Parathyroid adenoma (tissue), 2 donors: ENCODE results near the gene INTS3.
"Not testable (repeated sequence)": the region's sequence is repeated elsewhere in the genome, so short reads cannot be mapped to it uniquely, and the experiment has no call there.

Source experiments
- H2AFZ ChIP-seq: fragments of 300-600 bp; sonication (generic); one replicate; pipeline ENCODE4 v1.7.0; 2017; ENCODE audit warnings: antibody characterized with exemption, mild to moderate bottlenecking
- H3K27ac ChIP-seq: fragments of 300-600 bp; sonication (generic); one replicate; pipeline ENCODE4 v1.7.0; 2017
- H3K27me3 ChIP-seq: fragments of 300-600 bp; sonication (generic); one replicate; pipeline ENCODE4 v1.7.0; 2017; ENCODE audit warnings: low read length; ENCODE audit not compliant: control insufficient read depth, insufficient read depth
- H3K36me3 ChIP-seq: fragments of 300-600 bp; sonication (generic); one replicate; pipeline ENCODE4 v1.7.0; 2017; ENCODE audit warnings: low read length; ENCODE audit not compliant: control insufficient read depth, insufficient read depth
- H3K4me1 ChIP-seq: fragments of 300-600 bp; sonication (generic); one replicate; pipeline ENCODE4 v1.7.0; 2017; ENCODE audit warnings: control low read depth
- H3K4me2 ChIP-seq: fragments of 300-600 bp; sonication (generic); one replicate; pipeline ENCODE4 v1.7.0; 2017; ENCODE audit warnings: low read length
- H3K4me3 ChIP-seq: fragments of 300-600 bp; sonication (generic); one replicate; pipeline ENCODE4 v1.7.0; 2017; ENCODE audit warnings: low read depth, low read length
- H3K79me2 ChIP-seq: fragments of 300-600 bp; sonication (generic); one replicate; pipeline ENCODE4 v1.7.0; 2017; ENCODE audit warnings: control low read depth
- H3K9ac ChIP-seq: fragments of 300-600 bp; sonication (generic); one replicate; pipeline ENCODE4 v1.7.0; 2017; ENCODE audit warnings: mild to moderate bottlenecking
- H3K9me3 ChIP-seq: fragments of 300-600 bp; sonication (generic); one replicate; pipeline ENCODE4 v1.7.0; 2017; ENCODE audit warnings: low read length; ENCODE audit not compliant: control insufficient read depth
- CTCF ChIP-seq: fragments of 300-600 bp; sonication (generic); IDR thresholded peaks from one replicate; pipeline ENCODE4 v1.7.0; 2017; ENCODE audit warnings: antibody characterized with exemption, mild to moderate bottlenecking
- donor health status: primary hyperparathyroidism.

Gene INTS3

GRCh38 chr1:153705484-153705883, 22.4 kb upstream of the INTS3 start:
- Histone ChIP-seq H3K9ac (no peak overlapping the region), H3K36me3 (no peaks in the 10 kb centered on the region), H3K79me2 (no peaks in the 10 kb centered on the region), H2AFZ (no peak overlapping the region), H3K27me3 (no peaks in the 10 kb centered on the region), H3K4me2 (no peak overlapping the region), H3K4me3 (no peak overlapping the region), H3K27ac (no peak overlapping the region), H3K4me1 (no peaks in the 10 kb centered on the region), H3K9me3 (no peaks in the 10 kb centered on the region)
- no peak for TF ChIP-seq CTCF

GRCh38 chr1:153711026-153711425, 16.8 kb upstream of the INTS3 start:
- H3K4me2 ChIP-seq, result no peak overlapping the region
- no peak for TF ChIP-seq CTCF
- H3K27ac ChIP-seq, result no peak overlapping the region
- H3K4me3 ChIP-seq, result no peak overlapping the region
- H3K9me3 ChIP-seq, result no peaks in the 10 kb centered on the region
- no peaks in the 10 kb centered on the region for H3K4me1 ChIP-seq
- H3K9ac ChIP-seq, result no peak overlapping the region
- no peaks in the 10 kb centered on the region for H3K79me2 ChIP-seq
- no peaks in the 10 kb centered on the region for H3K27me3 ChIP-seq
- no peak overlapping the region for H2AFZ ChIP-seq
- H3K36me3 ChIP-seq, result no peaks in the 10 kb centered on the region

- not testable (repeated sequence) for H2AFZ ChIP-seq, H3K4me1 ChIP-seq, H3K4me2 ChIP-seq, H3K36me3 ChIP-seq, H3K9me3 ChIP-seq, H3K4me3 ChIP-seq, H3K79me2 ChIP-seq, H3K27ac ChIP-seq, H3K27me3 ChIP-seq, H3K9ac ChIP-seq
Measured at GRCh38 chr1:153716211-153716610, 11.6 kb upstream of the INTS3 start.

- H2AFZ ChIP-seq, result no peak overlapping the region
- H3K4me3 ChIP-seq, result no peak overlapping the region
- H3K36me3 ChIP-seq, result no peaks in the 10 kb centered on the region
- H3K27ac ChIP-seq, result no peak overlapping the region
- no peak overlapping the region for H3K9ac ChIP-seq
- H3K4me1 ChIP-seq, result no peaks in the 10 kb centered on the region
- no peaks in the 10 kb centered on the region for H3K79me2 ChIP-seq
- H3K27me3 ChIP-seq, result no peaks in the 10 kb centered on the region
- no peaks in the 10 kb centered on the region for H3K9me3 ChIP-seq
- H3K4me2 ChIP-seq, result no peak overlapping the region
- TF ChIP-seq CTCF, result no peak
Measured at GRCh38 chr1:153717330-153717729, 10.5 kb upstream of the INTS3 start.

- no peaks in the 10 kb centered on the region for H3K79me2 ChIP-seq
- no peaks in the 10 kb centered on the region for H3K4me1 ChIP-seq
- no peaks in the 10 kb centered on the region for H3K9me3 ChIP-seq
- H3K27me3 ChIP-seq, result no peaks in the 10 kb centered on the region
- TF ChIP-seq CTCF, result no peak
- H3K36me3 ChIP-seq, result no peaks in the 10 kb centered on the region
- no peak overlapping the region for H3K9ac ChIP-seq
- no peak overlapping the region for H3K4me3 ChIP-seq
- H2AFZ ChIP-seq, result no peak overlapping the region
- H3K27ac ChIP-seq, result no peak overlapping the region
- no peak overlapping the region for H3K4me2 ChIP-seq
Measured at GRCh38 chr1:153723687-153724086, 4.2 kb upstream of the INTS3 start.

- not testable (repeated sequence) for H3K79me2 ChIP-seq, H3K27me3 ChIP-seq, H3K36me3 ChIP-seq, H3K27ac ChIP-seq, H2AFZ ChIP-seq, H3K4me2 ChIP-seq, H3K4me3 ChIP-seq, H3K9ac ChIP-seq, H3K9me3 ChIP-seq, H3K4me1 ChIP-seq
Measured at GRCh38 chr1:153724634-153725033, 3.2 kb upstream of the INTS3 start.
